Inferior parietal cortex (tissue), 1 donor: Measurements from ENCODE around the gene MICAL3.

ENCODE experiments used
- DNase-seq: peaks from one replicate; pipeline ENCODE4 v3.0.0-alpha.2; 2016; ENCODE audit errors: extremely low spot score

MICAL3 gene

DNA sequence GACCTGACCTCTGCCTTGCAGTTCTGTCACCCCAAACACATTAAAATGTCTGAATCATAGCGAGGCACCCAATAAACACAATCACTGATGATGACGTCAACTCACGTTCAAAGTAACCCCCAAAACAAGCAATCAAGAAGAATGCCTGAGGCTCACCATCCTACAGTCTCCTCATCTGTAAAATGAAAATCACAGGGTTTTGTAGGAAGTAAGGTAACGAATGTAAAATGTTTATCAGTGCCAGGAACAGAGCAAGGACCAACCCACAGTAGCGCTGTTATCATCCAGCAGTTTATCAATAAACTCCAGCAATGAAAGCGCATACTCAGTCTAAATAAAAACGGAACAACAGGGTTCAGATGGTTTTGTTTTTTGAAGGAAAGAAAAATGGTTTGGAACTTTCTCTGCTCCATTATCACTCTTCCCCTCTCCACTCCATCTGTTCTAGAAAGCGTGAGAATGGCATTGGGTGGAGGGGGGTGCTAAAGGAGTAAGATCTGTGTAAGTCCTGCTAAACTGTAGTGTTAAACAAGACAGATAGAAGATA is 110.5 kb downstream of the MICAL3 start:
- no peak for DNase-seq

DNA sequence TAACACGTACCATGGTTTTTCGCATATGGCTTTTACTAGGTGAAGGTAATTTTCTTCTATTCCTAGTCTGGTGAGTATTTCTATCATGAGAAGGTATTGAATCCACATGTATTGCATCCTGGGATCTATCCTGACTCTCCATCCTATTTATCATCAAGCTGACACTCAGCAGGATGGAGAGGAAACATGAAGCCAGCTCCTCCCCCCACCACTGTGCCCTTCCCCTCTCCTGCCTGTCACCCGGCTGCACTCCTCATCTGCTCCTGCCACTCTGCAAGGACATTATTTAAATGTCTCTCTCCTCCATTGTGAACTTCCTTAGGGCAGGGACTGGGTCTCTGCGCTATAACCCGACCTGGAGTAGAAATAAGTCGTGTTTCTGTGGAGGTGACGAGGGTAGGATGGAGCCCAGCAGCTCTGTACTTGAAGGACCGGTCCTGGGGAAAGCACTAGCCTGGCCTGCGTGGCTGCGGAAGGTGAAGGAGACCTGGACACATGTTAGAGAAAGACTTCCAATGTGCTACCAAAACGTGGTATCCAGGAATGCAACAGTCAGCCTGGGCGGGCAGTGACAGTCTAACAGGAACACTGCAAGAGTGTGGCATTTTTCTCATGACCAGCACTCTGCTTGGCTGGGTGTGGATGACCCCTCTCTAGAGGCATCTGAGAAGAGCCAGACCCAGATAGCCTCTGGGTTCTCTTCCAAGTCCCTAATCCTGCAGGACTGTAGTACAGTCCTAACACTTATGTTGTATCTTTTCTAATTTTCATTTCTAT is 111.2 kb downstream of the MICAL3 start:
- DNase-seq = no peak

DNA sequence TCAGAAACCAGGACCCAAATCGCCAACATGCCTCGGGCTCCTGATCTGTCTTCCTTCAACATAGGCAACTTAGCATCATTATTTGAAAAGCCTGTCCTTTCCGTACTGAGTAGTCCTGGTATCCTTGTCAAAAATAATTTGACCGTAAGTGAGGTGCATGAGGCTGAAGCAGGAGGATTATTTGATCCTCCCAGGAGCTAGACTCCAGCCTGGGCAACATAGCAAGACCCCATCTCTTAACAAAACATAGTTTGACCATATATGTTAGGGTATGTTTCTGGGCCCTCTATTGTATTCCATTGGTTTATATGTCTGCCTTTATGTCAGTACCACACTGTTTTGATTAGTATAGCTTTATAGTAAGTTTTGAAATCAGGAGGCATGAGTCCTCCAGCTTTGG is 112.5 kb downstream of the MICAL3 start:
- no peak for DNase-seq

DNA sequence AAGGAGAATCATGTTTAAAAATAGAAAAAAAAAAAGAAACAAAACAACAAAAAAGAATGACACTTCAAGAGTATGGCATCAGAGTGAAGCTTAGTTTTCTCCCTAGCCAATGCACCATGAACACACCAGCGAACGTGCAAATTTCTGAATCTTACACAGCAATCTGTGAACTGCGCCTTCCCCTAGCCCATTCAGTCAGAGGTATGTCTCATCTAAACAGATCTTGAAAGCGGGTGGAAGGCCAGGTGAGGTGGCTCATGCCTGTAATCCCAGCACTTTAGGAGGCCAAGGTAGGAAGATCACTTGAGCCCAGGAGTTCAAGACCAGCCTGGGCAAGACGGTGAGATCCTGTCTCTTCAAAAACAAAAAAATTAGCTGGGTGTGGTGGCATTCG is 113.1 kb downstream of the MICAL3 start:
- DNase-seq = no peak

DNA sequence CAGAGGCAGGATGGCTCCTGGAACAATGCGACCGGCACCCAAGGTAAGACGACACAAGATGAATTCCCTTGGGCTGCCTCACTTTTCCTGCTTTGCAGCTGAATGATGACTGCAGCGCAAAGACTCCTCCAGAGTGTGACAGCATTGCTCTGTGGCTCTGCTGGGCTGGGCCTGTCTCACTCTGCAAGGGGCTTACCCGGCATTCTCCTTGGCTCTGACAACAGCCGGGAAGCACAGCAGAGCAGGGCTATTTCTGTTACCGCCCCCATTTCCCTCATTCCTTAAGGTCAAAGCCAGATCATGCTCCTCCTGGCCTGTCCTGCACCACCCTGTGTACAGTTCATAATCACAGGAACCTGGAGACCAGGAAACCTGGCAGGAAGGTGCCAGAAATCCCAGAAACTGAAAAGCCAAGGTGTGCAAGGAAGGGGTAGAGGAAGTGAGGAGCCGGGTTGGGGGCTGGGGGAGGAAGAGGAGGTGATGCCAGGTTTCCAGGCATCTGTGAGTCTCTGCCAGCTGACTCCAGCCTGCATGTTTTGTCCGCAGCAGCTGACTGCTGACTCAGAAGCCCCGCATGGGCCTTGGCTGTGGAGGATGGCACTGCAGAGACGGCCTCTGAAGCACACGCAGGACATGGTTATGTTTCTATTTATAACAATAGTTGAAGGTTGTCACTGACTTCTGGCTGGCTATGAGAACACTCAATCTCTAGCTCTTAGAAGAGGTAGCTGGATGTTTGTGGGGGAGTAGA is 113.6 kb downstream of the MICAL3 start:
- peak; percentile 75 for DNase-seq

DNA sequence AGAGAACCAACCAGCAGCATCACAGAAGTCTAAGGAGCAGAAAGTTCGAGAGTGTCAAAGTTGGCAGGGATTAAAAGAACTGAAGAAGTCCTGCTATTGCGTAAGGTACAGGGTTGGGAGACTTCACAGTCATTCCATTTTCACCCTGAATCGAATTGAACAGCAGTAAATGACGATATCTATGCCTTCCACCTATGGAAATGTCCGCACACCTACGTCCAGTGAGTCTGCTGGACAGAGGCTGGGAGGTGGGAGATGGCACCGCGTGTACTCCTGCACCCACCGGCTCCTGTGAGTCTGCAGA is 116.7 kb downstream of the MICAL3 start:
- DNase-seq = no peak

DNA sequence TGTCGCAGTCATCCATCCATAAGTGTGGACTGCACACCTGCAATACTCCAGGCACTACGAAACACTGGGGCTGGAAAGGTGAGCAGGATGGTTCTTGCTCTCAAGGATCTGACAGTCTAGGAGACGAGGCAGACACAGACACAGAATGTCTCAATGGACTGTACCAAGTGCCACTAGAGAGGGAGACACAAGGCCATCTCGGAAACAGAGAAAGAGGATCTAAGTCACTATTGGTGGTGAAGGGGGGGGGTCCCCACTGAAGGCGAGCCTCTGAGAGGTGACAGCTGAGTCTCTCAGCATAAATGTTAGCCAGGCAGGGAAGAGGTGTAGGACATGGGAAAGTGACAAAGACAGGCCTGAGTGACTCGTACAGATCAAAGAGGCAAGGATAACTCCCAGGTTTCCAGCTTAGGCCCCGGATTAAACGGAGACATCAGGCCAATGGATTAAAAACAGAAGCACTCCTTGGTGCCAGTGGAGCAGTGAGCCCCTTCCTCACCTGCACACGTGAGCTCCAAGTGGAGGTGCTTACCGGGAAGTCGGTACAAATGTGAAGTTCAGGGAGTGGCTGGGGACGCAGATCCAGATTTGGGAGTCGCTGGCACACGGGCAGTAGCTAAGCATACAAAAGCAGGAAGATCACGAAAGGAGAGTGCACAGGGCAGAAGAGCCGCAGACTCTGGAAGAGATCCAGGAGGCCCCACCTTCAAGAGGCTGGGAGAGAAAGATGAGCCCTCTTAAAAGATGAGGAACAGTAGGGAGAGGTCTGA is 117.2 kb downstream of the MICAL3 start:
- DNase-seq = no peak

DNA sequence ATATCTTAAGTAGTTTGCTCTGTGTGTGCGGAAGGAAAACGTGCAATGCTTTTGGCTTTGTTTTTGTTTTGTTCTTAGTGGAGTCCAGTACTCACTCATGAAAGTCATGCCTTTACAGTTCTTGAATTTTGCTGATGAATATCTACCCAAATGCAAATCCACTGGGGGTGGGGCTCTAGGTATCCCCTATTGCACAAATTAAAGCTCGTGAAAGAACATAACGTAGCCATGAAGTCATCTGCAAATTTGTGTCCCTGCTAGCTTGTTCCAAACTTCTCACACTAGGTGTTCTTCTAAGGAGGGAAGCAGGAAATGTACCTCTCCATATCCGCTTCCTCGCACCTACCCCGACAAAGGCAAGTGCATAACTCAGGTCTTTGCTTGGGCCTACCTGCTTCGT is 118.9 kb downstream of the MICAL3 start:
- no peak for DNase-seq

DNA sequence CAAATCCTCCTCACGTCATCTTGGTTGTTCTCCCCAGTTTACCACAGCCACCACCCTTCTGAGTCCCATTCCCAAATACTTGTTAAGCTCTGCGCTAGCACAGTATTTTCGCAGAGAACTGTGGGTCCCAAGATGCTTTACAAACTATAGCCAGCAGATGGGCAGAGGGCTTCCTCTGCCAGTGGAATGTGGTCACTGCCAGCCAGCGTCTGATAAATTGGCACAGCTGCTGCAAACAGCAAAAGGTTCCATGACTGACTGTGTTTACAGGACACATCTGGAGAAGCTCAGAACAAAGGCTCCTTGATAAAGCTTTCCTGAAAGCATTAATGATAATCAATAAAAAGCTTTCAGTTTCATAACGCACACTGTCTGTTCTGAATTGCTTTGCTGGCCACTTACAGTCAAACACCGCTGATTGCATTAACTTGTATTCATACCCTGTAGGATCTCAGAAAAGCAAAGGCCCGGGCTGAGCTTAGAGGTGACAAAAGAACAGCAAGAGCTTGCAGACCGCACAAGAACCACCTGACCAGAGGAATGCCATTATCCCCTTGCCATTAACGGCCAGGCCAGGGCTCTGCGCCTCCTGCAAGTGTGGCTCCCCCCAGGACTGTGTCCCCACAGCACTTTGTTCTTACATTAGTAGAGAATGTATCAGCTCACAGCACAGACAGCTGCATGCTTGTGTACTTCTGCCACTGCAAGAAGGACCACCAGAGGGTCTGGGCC is 120.6 kb downstream of the MICAL3 start:
- peak; percentile 58 for DNase-seq

DNA sequence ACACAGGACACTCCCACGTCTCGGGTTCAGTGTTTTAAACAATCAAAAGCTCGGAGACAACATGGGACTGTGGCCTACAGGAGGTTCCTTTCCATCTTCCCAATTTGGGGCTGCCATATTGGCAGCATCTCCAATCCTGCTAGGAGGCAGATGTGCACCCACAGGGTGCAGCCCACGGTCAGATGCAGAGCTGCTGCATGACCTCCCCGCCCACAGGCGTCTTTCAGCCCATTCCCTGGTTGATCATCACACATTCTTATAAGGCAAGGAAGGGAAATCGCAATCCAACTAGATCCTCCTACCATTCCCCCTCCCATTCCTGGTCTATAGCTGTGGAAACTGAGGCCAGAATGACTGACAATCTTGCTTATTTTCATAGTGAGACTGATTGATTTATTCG is 121.4 kb downstream of the MICAL3 start:
- no peak for DNase-seq

DNA sequence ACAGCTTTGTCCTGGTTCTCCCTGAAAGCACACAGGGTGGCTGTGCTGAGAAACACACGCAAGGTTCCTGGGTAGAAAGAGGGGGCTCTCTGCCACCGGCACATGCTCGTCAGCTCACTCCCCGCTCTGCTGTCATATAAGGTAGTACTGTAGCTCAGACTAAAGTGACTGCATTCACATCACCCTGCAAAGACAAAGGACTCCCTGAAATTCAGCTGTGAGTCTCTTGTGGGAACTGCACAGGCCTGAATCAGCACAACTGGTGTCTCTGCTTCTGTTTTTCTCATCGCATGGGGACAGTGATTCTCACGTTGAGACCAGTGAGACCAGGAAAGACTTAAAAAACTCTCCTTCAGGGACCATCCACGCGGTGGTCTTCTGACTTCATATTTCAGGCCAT is 126.0 kb downstream of the MICAL3 start:
- DNase-seq = no peak

DNA sequence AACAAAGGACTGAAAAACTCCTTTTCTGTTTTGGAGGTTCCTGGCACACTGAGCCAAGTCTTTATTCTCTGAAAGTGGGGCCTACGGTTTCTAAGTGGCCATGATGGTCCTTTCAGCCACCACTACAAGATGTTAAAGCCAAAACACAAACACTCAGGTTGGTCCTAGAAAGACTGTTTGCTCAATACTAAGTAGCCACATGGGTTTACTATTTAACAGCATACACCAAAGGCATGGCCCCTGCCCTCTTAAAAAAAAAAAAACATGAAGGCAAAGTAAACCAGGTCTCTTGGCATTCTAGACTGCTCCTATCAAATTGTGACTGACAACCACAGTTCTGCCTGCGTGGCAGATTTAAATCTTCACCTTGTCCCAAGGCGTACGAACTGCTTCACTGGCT is 126.5 kb downstream of the MICAL3 start:
- DNase-seq = no peak

DNA sequence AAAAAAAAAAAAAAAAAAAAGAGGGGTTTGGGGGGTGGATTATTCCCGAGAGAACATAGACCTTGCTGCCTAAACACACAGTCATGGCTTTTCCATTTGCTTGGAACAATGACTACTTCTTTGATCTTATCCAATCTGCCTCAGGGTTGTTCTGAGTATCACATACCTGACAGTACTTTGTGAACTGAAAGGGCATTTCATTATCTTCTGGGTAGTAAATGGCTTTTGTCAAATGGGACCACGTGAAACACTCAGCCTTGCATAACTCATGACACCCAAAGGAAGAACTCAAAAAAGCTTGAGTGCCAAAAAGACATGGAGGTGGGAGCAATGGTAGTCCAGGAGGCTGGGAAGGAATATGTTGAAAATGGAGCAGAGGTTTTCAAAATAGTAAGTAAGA is 126.9 kb downstream of the MICAL3 start:
- no peak for DNase-seq

DNA sequence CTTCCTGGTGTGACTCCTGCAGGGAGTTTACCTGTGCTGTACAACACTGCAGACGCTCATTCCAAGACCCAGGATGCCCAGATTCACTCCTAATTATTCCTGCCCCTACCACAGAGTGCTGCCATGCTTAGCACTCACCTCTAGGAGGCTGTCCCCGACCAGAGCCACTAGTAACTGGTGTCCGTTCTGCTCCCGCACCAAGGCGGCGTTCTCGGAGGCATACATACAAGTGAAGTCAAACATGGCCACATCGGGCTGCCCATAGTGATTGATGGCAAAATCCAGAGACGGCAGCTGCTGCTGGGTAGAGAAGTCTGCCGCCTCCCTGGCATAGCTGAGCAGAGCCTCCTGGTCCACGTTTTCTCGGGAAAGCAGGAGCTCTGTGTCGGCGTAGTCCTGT is 127.8 kb downstream of the MICAL3 start:
- DNase-seq = no peak

DNA sequence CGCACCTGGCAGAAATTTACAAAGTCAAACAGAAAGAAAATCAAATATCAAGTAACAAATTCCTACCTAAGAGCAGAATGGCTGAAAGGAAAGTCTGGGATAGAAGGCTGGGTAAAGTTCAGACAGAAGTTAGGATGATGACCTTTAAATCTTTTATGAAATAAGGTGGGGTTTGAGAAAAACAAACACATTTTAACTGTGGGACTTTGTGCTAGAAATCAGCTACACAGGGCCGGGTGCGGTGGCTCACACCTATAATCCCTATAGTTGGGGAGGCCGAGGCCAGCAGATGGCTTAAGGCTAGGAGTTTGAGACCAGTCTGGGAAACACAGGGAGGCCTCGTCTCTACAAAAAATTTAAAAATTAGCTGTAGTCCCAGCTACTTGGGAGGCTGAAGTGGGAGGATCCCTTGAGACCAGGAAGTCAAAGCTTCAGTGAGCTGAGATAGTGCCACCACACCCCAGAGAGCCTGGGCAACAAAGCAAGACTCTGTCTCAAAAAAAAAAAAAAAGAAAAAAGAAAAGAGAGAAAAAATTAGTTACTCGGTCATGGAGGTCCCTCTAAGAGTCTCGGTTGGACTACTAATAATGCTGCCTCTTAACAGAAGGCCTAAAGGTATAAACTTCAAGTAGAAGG is 130.3 kb downstream of the MICAL3 start:
- DNase-seq = no peak

DNA sequence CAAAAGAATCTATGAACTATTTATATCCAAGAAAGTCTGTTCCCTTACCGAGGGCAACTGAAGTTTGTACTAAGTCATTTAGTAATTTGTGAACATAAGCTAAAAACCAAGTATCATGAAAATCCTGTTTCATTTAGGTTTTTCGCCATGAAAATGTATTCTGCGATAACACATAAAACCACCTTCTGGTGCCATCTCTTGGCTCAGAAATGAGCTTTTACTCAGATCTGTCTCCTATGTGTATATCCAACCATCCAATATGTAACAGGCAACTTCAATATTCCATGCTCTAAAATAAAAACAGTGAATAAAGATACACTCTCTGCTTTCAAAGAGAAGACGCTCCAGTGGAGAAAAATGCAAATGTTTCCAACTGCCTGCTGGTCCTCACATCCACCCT is 132.0 kb downstream of the MICAL3 start:
- DNase-seq = no peak

DNA sequence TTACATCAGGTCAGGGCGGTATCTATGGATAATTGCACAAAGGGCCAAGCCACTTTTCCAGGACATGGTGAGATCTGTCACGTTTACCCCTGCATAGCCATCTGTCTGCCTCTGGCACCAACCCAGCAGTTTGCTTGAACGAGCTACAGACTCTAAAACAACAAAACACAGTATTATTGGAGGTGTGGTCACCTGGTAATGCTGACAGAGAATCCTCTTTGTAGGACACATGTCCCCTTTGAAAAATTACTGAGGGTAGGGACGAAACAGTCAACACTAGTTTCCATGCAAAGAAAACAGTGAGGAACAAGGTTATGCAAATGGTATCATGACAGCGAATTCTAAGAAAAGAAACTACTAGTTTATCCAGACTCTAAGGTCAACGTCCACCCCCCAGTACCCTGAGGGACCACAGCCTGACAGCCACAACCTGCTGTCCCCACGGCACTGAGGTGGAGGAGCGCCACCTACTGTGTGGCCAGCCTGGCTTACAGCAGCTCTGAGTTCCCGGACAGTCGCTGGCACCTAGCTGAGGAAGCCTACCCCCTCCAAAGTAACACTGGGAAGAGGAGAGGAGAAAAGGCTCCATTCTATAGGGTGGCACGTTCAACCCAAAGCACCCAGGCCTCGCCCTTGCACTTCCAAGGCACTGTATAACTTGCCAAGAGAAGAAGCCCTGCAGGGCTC is 132.7 kb downstream of the MICAL3 start:
- DNase-seq = no peak

DNA sequence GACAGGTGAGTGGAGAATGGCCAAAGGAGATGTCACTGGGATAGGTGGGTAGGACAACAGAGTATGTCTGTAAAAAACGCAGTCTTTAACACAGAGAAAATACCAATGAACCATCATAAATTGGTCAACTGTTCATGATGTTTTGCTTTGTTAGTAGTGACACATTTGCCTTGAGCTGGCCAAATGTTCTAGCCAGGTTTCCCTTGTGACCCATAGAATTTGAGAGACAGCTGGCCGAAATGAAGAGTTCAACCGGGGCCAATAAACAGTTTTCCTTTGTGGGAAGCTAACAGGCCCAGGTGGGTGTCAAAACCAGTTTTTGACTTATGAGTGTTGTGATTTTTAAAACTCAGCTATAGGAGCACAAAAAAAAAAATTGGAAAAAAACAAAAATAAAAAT is 133.5 kb downstream of the MICAL3 start:
- DNase-seq = no peak

DNA sequence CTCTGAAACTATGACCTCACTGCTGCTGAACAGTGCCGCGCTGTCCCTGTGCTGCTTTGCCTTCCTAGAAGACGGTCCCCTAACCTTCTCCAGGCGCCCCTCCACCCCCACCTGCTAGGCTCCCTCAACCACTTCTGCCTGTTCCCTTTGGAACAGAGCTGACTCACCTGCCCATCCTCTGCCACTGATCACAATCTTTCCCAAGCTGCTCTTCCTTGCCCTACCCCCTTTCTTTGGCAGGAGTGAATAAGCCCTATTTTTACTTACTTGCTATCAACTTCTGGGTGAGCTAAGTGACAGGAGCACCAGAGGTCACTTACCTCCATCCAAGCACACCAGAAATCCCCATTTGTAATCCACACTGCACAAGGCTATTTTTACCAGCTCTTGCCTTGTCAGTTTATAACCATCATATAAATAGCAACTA is 134.1 kb downstream of the MICAL3 start:
- DNase-seq = no peak

DNA sequence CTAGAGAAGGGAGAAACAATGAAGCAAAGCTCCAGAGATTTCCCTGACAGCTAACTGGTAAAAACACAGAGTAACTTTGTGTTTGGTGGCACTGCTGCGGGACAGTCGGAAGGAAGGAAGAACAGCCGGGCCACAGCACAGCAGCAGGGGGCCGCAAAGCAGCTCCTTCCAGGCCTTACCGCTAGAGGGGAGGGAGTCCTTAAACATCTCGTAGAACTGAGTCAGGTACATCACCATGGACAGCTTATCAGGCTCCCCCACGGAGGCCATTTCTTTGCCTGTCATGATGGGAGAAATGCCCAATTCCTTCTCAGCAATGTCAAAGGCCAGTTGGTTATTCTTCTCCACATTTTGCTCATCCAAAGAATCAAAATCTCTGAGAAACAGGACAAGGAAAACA is 135.5 kb downstream of the MICAL3 start:
- DNase-seq = no peak

DNA sequence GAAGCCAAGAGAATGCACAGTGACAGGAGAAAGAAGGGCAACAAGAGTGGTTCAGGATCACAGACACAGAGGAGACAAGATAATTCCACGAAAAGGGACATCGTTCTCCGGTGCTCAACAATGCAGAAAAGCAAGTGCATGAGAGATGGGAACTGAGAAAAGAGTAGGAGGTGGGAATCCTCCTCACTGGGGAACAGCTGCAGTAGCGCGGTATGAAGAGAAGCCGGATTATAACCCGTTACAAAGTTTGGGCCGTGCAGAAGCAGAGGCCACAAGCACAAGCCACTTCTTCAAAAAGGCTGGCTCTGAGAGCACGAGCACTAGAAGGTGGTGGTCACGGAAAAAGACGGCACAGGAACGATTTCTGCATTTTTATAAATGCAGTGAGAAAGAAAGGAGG is 135.9 kb downstream of the MICAL3 start:
- no peak for DNase-seq
